Measurements from ENCODE around the gene TTC27. TPM values are rescaled to one million over a fixed set of nuclear protein-coding genes. Genes with fewer than 3 reads are reported as not detected.

The TTC27 gene
- total and polyA plus RNA-seq, 2 of the 13 experiments (the other 11 are each of a cell fraction or from before 2014, with no cell fraction given), result 26.7 to 44.7 TPM

- peak; percentile 69 to 74; a peak in 3 of 4 replicates for TF ChIP-seq HMGXB4 (CRISPR knock-in tag; IDR thresholded peaks at IDR 0.05; ENCODE audit: borderline replicate concordance in 1 of 2, low read depth in 1 of 2)
- TF ChIP-seq RNF2 (conservative IDR thresholded peaks at IDR 0.05; ENCODE audit: low read depth), result peak; percentile 63; the same call in 1 of the 2 replicates
- no peak; the same call in 1 of the 2 replicates for TF ChIP-seq NAIF1 (CRISPR knock-in tag; IDR thresholded peaks at IDR 0.05; ENCODE audit: borderline replicate concordance)
- peak; percentile 38; the same call in 1 of the 2 replicates for TF ChIP-seq SUZ12 (IDR thresholded peaks at IDR 0.05; ENCODE audit: low read depth, low read length)
- TF ChIP-seq, protein P1, sequence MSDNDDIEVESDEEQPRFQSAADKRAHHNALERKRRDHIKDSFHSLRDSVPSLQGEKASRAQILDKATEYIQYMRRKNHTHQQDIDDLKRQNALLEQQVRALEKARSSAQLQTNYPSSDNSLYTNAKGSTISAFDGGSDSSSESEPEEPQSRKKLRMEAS (IDR thresholded peaks at IDR 0.05), result peak; percentile 99
- no peak for TF ChIP-seq CBX2 (IDR thresholded peaks at IDR 0.05; ENCODE audit: low read depth, low read length)
- TF ChIP-seq CBX2 (CRISPR knock-in tag; IDR thresholded peaks at IDR 0.05; ENCODE audit: low read depth), result no peak
- 0 out of 2 replicates have a peak, but pooled peaks have one; percentile 71 for TF ChIP-seq ZNF142 (CRISPR knock-in tag; IDR thresholded peaks at IDR 0.05)
- no peak for TF ChIP-seq SRSF9 (IDR thresholded peaks at IDR 0.05; ENCODE audit: borderline replicate concordance, insufficient read depth, low read depth, low read length, poor library complexity, severe bottlenecking)
- no peak for TF ChIP-seq REL (CRISPR knock-in tag; conservative IDR thresholded peaks at IDR 0.05)
- TF ChIP-seq HNRNPH1 (optimal IDR thresholded peaks at IDR 0.05; ENCODE audit: low read depth, low read length), result peak; percentile 22
- peak; percentile 57 for TF ChIP-seq TEAD3 (CRISPR knock-in tag; optimal IDR thresholded peaks at IDR 0.05; ENCODE audit: borderline replicate concordance)
- no peak; the same call in 1 of the 2 replicates for TF ChIP-seq ZNF460 (CRISPR knock-in tag; IDR thresholded peaks at IDR 0.05; ENCODE audit: borderline replicate concordance)
- TF ChIP-seq, protein P2, sequence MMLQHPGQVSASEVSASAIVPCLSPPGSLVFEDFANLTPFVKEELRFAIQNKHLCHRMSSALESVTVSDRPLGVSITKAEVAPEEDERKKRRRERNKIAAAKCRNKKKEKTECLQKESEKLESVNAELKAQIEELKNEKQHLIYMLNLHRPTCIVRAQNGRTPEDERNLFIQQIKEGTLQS (CRISPR knock-in tag; IDR thresholded peaks at IDR 0.05), result no peak; the same call in 1 of the 2 replicates
- peak; percentile 92 for TF ChIP-seq HIVEP1 (CRISPR knock-in tag; IDR thresholded peaks at IDR 0.05)
- 0 out of 2 replicates have a peak, but pooled peaks have one; percentile 26 for TF ChIP-seq CCDC6 (CRISPR knock-in tag; IDR thresholded peaks at IDR 0.05)
- peak; percentile 28; the same call in 1 of the 2 replicates for TF ChIP-seq ZKSCAN8 (CRISPR knock-in tag; IDR thresholded peaks at IDR 0.05; ENCODE audit: borderline replicate concordance)
- peak; percentile 53; the same call in 1 of the 2 replicates for TF ChIP-seq PATZ1 (CRISPR knock-in tag; IDR thresholded peaks at IDR 0.05)
These were observed at the start of gene TTC27 (continued) for GRCh38 chr2:32627814-32628579.

Measured in HepG2 (cell line).